NCI-H146 treated with DMSO at 0.1 percent for 48 hours (cell line): ENCODE results near the gene GRXCR2.
A peak's percentile ranks its signal among the peaks of the same experiment; 100 is the strongest.
"Not testable (repeated sequence)": the region's sequence is repeated elsewhere in the genome, so short reads cannot be mapped to it uniquely, and the experiment has no call there.

Experiments
- DNase-seq: peaks from one replicate; lab custom pipeline; 2025; ENCODE audit not compliant: unreplicated experiment; lab: John Stamatoyannopoulos, UW

Gene GRXCR2

DNA sequence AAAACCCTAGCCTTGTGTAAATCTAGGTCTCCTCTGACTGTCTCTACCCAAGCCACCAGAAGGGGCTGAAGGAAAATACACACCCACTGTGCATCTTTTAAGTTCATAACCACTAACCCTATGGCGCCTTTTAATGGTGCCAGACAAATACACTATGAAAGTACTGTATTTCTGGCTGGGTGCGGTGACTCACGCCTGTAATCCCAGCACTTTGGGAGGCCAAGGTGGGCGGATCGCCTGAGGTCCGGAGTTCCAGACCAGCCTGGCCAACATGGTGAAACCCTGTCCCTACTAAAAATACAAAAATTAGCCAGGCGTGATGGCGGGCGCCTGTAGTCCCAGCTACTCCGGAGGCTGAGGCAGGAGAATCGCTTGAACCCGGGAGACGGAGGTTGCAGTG, 36.6 kb downstream of the GRXCR2 start:
- not testable (repeated sequence) for DNase-seq

DNA sequence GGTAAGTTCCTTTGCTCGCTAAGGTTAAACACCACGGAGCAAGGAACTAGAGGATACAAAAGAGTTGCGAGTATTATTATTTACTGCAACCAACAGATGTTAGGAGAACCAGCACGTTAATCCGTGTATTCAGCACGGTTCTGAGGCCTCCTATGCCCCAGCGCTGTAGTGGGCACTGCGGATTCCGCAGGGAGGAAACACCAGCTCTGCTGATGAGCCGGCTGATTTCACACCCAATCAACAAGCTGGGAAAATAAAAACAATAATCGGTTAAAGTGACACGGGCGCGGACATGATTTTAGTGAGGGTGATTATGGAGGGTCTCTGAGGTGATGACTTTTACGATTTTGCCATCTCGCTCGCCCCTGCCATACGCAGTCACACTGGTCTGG, 37.0 kb downstream of the GRXCR2 start:
- DNase-seq = no peak

DNA sequence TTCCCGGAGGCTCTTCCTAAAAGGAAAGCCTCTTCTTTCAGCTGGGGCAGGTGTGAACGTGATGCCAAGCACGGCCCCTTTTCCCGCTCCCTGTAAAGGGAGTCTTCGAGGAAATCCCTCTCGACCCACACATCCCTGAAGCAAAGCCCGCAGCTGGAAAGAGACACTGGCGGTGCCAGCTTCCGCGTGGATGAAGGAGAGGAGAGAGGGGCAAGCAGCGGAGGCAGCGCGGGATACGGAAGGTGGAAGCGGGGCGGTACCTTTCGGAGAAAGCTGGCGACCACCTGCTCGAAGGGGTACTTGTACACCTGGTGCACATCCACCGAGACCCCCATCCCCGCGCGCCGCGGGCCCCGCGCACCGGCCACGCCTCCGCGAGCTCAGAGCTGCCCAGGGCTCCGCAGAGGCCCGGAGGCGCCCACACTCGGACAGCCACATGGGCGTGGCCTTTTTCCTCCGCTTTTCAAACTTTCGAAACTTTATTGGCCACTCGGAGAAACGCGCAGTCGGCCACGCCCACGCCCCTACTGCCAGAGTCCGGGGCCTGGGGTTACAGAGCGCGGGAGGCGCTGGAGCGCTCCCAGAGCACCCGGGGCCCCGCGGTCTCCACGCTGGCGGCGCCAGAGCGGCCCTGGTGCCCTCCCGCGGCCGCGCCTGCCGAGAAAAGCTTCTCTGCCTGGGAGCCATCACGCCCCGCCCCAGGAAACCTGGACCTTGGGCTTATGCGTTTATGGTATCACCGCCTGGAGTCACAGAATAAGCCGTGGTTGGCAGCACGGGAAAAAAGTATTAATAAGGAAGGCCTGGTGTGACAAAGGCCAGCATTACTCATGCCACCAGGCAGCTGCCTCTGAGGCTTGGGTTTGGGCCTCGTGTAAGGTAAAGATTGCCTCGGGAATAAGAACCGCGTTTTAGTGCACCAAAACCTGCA, 37.6 kb downstream of the GRXCR2 start, which contains the start of gene PRELID2:
Gene PRELID2, minus strand, starts transcription at position 426 of the 931 bp plus-strand sequence. Its CDS starts 91 bp downstream, at position 335.
- DNase-seq = peak; percentile 5

- no peak for DNase-seq
These were observed 38.3 kb downstream of the GRXCR2 start for GRCh38 chr5:145834554-145834916.

- DNase-seq = no peak
These were observed 39.1 kb downstream of the GRXCR2 start for GRCh38 chr5:145833631-145834200.

- no peak for DNase-seq
These were observed 42.2 kb downstream of the GRXCR2 start for GRCh38 chr5:145830594-145830993.

DNA sequence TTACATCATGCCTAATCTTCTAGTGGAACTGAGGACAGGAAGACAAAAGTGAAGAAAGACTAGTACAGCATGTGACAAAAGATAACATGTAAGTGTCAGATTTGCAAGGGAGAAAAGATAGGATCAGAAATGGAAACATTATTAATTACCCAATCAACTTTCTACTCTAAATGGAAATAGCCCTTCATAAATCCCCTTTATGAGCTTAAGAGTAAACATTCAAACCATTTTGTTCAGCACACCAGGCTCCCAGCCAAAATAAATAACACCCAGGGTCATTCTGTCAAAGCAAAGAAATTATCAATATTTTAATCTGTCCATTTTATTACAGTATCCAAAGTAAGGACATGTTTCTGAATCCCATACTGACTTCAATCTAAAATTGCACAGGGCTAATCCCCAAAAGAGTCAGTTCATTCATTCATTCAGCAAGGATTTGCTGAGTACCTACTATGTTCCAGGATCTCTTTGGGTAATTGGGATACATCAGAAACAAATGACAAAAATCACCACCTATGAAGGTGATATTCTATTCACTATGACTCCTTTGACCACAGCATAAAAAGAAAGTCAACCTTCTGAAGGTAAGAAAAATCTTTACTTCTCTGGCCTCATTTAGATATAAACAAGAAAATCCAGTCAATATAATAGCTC, 43.0 kb downstream of the GRXCR2 start:
- no peak for DNase-seq

- DNase-seq = no peak
These were observed 45.7 kb downstream of the GRXCR2 start for GRCh38 chr5:145826895-145827674.

DNA sequence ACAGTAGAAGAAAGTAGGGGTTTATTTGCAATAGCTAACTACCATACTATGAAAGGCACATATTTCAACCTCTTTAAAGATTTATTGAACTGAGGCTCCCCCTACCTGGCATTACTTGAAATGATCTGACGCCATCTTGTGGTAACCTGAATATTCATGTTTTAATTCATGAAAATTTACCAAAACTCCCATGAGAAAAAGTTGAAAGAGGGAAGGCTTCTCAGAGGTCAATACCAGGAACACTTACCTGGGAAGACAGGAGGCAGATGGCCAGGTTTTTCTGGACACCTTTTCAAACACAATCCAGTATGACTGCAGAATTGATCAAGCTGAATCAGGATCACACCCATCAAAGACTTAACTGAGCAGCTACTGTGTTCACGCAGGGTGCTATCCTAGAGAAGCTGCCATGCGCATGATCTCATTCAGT, 47.0 kb downstream of the GRXCR2 start:
- no peak for DNase-seq

DNA sequence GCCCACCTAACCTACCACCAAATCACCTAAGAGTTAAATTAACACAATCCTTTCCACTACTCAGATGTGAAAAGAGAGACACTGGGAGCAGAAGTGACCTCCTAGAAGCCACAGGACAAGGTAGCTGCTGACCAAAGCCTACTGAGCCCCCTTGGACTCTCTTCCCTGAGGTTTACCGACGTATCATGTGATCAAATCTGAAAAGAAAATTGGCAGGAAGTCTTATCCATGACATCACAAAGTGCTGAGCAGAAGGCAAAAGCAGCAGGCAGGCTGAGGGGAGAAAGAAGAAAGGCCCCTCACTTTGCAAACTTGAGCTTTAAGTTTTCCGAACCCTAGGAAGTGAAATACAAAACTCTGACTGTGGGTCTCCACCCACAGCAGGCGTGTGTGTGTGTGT, 48.8 kb downstream of the GRXCR2 start:
- DNase-seq = no peak

DNA sequence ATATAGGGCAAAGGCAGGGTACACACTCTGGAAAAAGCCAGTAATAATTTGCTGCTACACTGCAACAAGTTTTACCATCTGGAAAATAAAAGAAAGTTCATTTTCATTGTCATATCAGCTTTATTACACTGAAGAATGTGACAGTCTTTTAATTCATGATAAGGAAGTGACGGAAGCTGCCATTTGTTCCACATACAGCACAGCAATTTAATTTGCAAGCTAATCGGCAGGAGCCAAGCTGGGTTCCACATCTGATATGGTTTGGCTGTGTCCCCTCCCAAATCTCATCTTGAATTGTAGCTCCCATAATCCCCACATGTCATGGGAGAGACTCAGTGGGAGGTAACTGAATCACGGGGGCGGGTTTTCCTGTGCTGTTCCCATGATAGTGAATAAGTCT, 54.2 kb downstream of the GRXCR2 start:
- no peak for DNase-seq

GRCh38 chr5:145812877-145813276, 59.9 kb downstream of the GRXCR2 start:
- no peak for DNase-seq

GRCh38 chr5:145811834-145812625, 60.8 kb downstream of the GRXCR2 start:
- DNase-seq = no peak
